Cardiac fibroblast (primary cell): ENCODE data around the gene DLEC1.

ENCODE experiments used
- DNase-seq, 2 donors: peaks; one replicate each; pipeline versions ENCODE4 v3.0.0 to v3.0.0-alpha.2; 2010; ENCODE audit warnings: low read depth in 2 of 2
- H3K4me3 ChIP-seq, 2 donors: replicated peaks in 1 of 2; 1 replicate in 1 of 2; 2 replicates in 1 of 2; pipeline ENCODE4 v1.5.1; 2011; ENCODE audit warnings: low read depth in 2 of 2, low read length in 2 of 2, mild to moderate bottlenecking in 2 of 2, moderate library complexity in 1 of 2
- TF ChIP-seq, protein P1 (sequence below): IDR thresholded peaks from one replicate; pipeline ENCODE4 v1.5.1; 2011; ENCODE audit warnings: low read depth, mild to moderate bottlenecking, low read length, inconsistent platforms

Gene DLEC1

DNA sequence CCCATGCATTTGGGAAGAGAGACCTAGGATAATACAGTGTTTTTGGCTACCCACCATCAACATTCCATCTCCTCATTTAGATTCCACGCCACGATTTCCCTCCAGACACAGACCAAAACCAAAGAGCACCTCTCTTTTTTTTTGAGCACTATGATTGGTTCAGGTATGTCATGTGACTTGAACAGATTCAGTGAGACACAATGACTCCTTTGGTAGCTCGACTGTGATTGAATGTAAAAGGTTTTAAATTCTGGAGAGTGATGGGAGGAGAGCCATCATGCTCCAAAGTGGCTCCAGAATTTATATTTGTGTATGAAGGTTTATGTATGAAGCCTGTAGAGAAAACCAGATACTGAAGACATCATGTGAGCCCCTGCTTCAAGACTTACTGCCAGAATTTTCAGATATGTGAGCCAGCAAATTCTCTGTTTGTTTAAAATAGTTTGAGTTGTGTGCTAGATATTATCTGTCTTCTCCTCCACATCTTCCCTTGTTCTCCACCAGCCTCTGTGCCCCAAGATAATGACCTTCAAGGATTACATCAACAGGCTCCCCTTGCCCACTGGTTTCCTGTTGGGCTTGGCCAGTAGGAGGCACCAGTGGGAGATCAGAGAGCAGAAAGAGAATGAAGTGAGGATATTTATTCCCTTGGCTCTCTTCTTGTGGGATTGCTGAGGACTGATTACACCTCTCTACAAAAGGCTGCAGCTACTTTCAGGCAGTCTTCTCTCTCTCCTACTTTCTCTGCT, 111.9 kb downstream of the DLEC1 start:
- H3K4me3 ChIP-seq = no peak overlapping the region
- TF ChIP-seq, protein P1, sequence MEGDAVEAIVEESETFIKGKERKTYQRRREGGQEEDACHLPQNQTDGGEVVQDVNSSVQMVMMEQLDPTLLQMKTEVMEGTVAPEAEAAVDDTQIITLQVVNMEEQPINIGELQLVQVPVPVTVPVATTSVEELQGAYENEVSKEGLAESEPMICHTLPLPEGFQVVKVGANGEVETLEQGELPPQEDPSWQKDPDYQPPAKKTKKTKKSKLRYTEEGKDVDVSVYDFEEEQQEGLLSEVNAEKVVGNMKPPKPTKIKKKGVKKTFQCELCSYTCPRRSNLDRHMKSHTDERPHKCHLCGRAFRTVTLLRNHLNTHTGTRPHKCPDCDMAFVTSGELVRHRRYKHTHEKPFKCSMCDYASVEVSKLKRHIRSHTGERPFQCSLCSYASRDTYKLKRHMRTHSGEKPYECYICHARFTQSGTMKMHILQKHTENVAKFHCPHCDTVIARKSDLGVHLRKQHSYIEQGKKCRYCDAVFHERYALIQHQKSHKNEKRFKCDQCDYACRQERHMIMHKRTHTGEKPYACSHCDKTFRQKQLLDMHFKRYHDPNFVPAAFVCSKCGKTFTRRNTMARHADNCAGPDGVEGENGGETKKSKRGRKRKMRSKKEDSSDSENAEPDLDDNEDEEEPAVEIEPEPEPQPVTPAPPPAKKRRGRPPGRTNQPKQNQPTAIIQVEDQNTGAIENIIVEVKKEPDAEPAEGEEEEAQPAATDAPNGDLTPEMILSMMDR = no peak
- no peak for DNase-seq

DNA sequence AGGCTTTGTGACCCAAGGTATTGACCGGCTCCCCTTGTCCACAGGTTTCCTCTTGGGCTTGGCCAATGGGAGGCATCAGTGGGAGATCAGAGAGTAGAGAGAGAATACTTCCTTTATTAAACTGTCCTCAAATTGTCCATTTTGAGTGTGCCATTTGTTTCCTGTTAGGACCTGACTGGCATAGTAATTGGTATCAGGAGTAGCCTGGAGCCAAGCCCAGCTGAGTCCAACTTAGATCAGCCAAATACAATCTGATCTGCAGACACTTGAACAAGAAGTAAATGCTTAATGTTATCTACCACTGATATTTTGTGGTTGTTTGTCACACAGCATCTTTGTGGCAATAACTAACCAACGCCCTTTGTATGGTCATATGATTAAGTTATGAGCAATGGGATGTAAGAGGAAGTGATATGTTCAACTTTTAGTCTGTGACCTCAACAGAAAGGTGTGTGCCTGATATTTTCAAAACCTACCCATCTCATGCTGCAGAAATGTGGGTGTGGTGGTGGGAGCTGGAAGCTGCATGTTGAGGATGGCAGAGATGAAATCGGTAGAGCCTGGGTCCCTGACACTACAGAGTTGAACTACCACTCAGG, 112.8 kb downstream of the DLEC1 start:
- TF ChIP-seq, protein P1 = no peak
- peak in 1 of 2 donors; percentile 73 for DNase-seq
- H3K4me3 ChIP-seq = no peak overlapping the region

DNA sequence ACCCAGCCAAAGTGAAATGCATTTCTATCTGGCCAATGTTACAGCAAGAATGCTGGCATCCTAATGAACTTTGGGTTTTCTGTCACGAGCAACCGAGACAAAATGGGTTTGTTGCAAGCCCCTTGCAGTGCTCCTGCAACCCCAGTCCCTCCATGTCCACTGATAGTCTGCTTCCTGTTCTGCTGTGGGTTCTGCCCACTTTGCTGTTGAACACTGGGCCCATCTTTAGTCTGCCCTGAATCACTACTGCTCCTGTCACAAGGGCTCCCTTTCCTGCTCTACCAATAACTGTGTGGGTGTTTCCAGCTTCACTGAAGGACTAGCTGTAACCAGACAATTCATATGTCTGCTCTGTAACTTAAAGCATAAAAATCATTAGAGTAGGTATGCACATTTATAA, 113.6 kb downstream of the DLEC1 start:
- no peak for DNase-seq
- TF ChIP-seq, protein P1 = no peak
- H3K4me3 ChIP-seq = no peak overlapping the region

DNA sequence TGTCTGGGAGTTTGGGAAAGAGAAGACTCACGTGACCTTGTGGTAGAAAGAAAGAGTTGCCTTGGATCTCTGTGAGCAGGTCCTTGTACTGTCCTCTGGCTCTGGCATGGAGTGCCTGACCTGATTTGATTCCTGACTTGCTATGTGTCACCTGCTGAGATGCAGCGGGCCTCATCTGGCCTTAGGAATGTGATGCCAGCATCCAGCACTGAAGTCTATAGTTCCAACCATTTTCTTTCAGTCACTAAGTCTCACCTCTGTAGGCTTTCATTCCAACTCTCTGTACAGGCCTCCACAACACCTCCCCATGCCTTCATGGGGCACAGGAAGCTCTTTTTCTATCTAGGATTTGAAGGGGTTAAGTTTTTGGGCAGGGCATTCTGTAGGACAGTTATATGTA, 114.2 kb downstream of the DLEC1 start:
- TF ChIP-seq, protein P1 = no peak
- H3K4me3 ChIP-seq = no peak overlapping the region
- no peak for DNase-seq

DNA sequence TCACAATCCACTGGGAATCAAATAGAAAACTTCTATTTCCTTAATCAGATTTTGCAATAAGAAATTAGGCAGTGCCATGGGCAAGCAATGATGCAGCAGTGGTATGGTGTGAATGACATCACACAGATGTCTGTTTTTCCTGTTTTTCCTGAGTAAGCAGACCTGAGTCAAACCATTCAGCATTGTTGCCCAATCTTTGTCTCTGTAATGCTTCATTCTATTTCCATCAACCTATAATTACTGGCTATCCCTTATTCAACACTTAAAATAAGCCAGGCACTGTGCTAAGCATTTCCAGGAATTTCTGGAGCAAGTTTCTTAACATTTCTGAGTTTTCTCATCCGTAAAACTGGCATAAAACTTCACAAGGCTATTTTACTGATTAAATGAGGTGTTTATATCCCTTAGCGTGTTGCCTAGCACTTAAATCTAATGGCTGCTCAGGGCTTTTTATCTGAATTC, 115.1 kb downstream of the DLEC1 start:
- TF ChIP-seq, protein P1 = no peak
- peak; percentile 91 to 92 for DNase-seq
- H3K4me3 ChIP-seq = no peak overlapping the region

DNA sequence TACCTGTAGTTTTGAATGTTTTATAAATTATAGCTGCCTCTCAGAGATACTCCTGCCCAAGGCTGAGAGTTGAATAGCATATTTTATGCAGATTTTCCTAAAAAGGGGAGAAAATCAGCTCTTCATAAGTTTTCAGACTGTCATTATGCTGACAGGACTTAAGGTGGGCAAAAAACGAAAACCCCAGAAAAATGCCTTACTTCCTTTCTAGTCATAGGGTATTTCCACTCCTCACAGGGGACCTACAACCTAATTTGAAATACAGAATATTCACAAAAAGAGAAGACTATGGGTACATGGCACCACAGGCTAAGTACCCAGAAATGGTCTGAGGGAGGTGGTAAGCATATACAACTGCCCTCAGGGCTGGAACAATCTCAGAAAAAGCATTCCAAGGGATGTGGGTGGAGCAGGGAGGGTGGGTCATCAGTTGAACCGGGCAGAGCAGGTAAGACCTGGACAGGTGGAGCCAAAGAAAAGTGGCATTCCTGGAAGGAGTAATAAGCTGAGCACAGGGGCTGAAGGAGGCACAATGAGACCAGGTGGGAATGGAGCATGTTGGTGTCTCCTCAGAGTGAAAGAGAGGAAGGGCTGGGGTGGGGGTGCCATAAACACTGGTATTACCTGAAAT, 115.7 kb downstream of the DLEC1 start:
- TF ChIP-seq, protein P1 = no peak
- H3K4me3 ChIP-seq = no peak overlapping the region
- no peak for DNase-seq
